Measurements from ENCODE around the gene SCARB1. TPM values are rescaled to one million over a fixed set of nuclear protein-coding genes. Genes with fewer than 3 reads are reported as not detected.

Gene SCARB1
- total and polyA plus RNA-seq, 2 of the 13 experiments (the other 11 are each of a cell fraction or from before 2014, with no cell fraction given) = 63.4 to 160 TPM

GRCh38 chr12:124861492-124861891 lies 2.2 kb downstream of the SCARB1 start:
- Histone ChIP-seq H3K27me3 (ENCODE audit: control insufficient read depth in 1 of 2, insufficient read depth in 2 of 2, low read length in 2 of 2) (no peaks in the 10 kb centered on the region; a peak in 1 of 5 replicates), H3K79me2 (ENCODE audit: insufficient read depth, low read length) (peaks cover 65% of the 10 kb centered on the region), H3K27ac (ENCODE audit: extremely low read length, insufficient read depth, low read length) (no peak overlapping the region), H3K9me3 (ENCODE audit: low read length) (no peaks in the 10 kb centered on the region), H2AFZ (ENCODE audit: low read length) (no peak overlapping the region), H3K36me3 (replicated peaks in 1 of 2; ENCODE audit: control insufficient read depth in 1 of 2, insufficient read depth in 2 of 2, low read length in 2 of 2) (peaks cover 6 to 24% of the 10 kb centered on the region in 2 experiments), H3K4me3 (replicated peaks in 1 of 3; ENCODE audit: insufficient read depth in 1 of 3, low read depth in 2 of 3, low read length in 3 of 3) (peak overlapping the region; percentile 76 to 94 (median 85); a peak in 5 of 6 replicates), H3K4me2 (ENCODE audit: low read depth, low read length) (peak overlapping the region; percentile 92), H4K20me1 (ENCODE audit: insufficient read depth, low read length) (peaks cover 3% of the 10 kb centered on the region), H3K4me1 (ENCODE audit: insufficient read depth, low read length) (peaks cover 76% of the 10 kb centered on the region), H3K9ac (ENCODE audit: insufficient read depth, low read depth, low read length) (no peak overlapping the region)
- 81% methylated on average over 8 of the region's 9 CpGs for WGBS (ENCODE audit: low lambda C conversion rate)
- DNase-seq (ENCODE audit: low spot score) (no peak), ATAC-seq (no peak), FAIRE-seq (no peak)
- in situ Hi-C loops (cut with HindIII; ENCODE audit: extremely low pct_ligation_motif_present, low pct_unique_long_range_greater_than_20kb) = no loop called here
- no TSS peak for BruUV-seq (replicated peaks)
- intact Hi-C loops (cut with micrococcal nuclease; ENCODE audit: unreplicated experiment) = loop anchor here (5.0 kb wide), 1 partner anchor 39 kb away; no protein-coding TSS in a partner anchor
- POLR2A ChIA-PET = interaction anchor here (1.6 to 3.3 kb wide), 4 partner anchors 9 to 45 kb away, joined by 5 to 16 read pairs (median 7); no protein-coding TSS in a partner anchor
- CTCF ChIA-PET (ENCODE audit: low intra/inter-chr PET ratio, low total read pairs) = interaction anchor here (2.9 kb wide), 1 partner anchor 37 kb away, joined by 18 read pairs; no protein-coding TSS in a partner anchor
- TF ChIP-seq ZNF431 (CRISPR knock-in tag; IDR thresholded peaks at IDR 0.05; ENCODE audit: borderline replicate concordance, low read depth) (no peak), ZFAT (CRISPR knock-in tag; conservative IDR thresholded peaks at IDR 0.05) (no peak), ELF4 (CRISPR knock-in tag; IDR thresholded peaks at IDR 0.05; ENCODE audit: borderline replicate concordance) (no peak), PAX8 (CRISPR knock-in tag; IDR thresholded peaks at IDR 0.05; ENCODE audit: borderline replicate concordance) (no peak), CBX1 (IDR thresholded peaks at IDR 0.05; ENCODE audit: low read depth) (no peak), ZSCAN9 (CRISPR knock-in tag; IDR thresholded peaks at IDR 0.05; ENCODE audit: borderline replicate concordance) (no peak), ZNF335 (CRISPR knock-in tag; IDR thresholded peaks at IDR 0.05) (no peak), ZNF687 (CRISPR knock-in tag; IDR thresholded peaks at IDR 0.05) (peak; percentile 61), STAG1 (CRISPR knock-in tag; IDR thresholded peaks at IDR 0.05) (no peak), ZBTB38 (CRISPR knock-in tag; IDR thresholded peaks at IDR 0.05) (peak; percentile 74; the same call in 1 of the 2 replicates)
- TF ChIP-seq, protein P1, sequence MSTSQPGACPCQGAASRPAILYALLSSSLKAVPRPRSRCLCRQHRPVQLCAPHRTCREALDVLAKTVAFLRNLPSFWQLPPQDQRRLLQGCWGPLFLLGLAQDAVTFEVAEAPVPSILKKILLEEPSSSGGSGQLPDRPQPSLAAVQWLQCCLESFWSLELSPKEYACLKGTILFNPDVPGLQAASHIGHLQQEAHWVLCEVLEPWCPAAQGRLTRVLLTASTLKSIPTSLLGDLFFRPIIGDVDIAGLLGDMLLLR (CRISPR knock-in tag; IDR thresholded peaks at IDR 0.05) = no peak
- TF ChIP-seq, protein P2, sequence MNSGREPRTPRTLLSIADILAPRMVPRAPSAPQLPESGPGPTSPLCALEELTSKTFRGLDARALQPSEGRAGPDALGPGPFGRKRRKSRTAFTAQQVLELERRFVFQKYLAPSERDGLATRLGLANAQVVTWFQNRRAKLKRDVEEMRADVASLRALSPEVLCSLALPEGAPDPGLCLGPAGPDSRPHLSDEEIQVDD (CRISPR knock-in tag; IDR thresholded peaks at IDR 0.05; ENCODE audit: borderline replicate concordance) = no peak
- TF ChIP-seq, protein P3, sequence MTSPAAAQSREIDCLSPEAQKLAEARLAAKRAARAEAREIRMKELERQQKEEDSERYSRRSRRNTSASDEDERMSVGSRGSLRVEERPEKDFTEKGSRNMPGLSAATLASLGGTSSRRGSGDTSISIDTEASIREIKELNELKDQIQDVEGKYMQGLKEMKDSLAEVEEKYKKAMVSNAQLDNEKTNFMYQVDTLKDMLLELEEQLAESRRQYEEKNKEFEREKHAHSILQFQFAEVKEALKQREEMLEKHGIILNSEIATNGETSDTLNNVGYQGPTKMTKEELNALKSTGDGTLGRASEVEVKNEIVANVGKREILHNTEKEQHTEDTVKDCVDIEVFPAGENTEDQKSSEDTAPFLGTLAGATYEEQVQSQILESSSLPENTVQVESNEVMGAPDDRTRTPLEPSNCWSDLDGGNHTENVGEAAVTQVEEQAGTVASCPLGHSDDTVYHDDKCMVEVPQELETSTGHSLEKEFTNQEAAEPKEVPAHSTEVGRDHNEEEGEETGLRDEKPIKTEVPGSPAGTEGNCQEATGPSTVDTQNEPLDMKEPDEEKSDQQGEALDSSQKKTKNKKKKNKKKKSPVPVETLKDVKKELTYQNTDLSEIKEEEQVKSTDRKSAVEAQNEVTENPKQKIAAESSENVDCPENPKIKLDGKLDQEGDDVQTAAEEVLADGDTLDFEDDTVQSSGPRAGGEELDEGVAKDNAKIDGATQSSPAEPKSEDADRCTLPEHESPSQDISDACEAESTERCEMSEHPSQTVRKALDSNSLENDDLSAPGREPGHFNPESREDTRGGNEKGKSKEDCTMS (CRISPR knock-in tag; conservative IDR thresholded peaks at IDR 0.05) = no peak
- TF ChIP-seq, protein P4, sequence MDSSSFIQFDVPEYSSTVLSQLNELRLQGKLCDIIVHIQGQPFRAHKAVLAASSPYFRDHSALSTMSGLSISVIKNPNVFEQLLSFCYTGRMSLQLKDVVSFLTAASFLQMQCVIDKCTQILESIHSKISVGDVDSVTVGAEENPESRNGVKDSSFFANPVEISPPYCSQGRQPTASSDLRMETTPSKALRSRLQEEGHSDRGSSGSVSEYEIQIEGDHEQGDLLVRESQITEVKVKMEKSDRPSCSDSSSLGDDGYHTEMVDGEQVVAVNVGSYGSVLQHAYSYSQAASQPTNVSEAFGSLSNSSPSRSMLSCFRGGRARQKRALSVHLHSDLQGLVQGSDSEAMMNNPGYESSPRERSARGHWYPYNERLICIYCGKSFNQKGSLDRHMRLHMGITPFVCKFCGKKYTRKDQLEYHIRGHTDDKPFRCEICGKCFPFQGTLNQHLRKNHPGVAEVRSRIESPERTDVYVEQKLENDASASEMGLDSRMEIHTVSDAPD (CRISPR knock-in tag; IDR thresholded peaks at IDR 0.05) = no peak
